ENCODE data around the gene LARP1. TPM values are rescaled to one million over a fixed set of nuclear protein-coding genes. Genes with fewer than 3 reads are reported as not detected.
"Not testable (repeated sequence)": the region's sequence is repeated elsewhere in the genome, so short reads cannot be mapped to it uniquely, and the experiment has no call there.

Gene LARP1
- total and polyA plus RNA-seq, 12 donors, result 26.4 to 197 (median 163) TPM

- Histone ChIP-seq H3K27me3 (no peaks in the 10 kb centered on the region), H3K4me1 (peaks cover 9 to 28% (median 19%) of the 10 kb centered on the region in 9 donors), H3K27ac (no peak overlapping the region), H3K4me3 (no peak overlapping the region), H3K36me3 (peaks cover 0 to 84% (median 27%) of the 10 kb centered on the region in 9 donors), H3K9me3 (no peaks in the 10 kb centered on the region)
- ATAC-seq (no peak), DNase-seq (no peak)
- intact Hi-C loops (cut with DNase I), result no loop called here
- 90 to 94% methylated on average over 7 of the region's 7 CpGs for WGBS, 2 donors
- no peak for TF ChIP-seq CTCF (IDR thresholded peaks at IDR 0.05)
Observed at GRCh38 chr5:154831451-154831850, 76.3 kb downstream of the LARP1 start.

- H3K4me3 ChIP-seq; DNase-seq; H3K9me3 ChIP-seq; H3K27me3 ChIP-seq; intact Hi-C loops (cut with DNase I); ATAC-seq; H3K27ac ChIP-seq: not testable (repeated sequence)
- Histone ChIP-seq H3K36me3 (peaks cover 0 to 87% (median 24%) of the 10 kb centered on the region in 9 donors), H3K4me1 (peaks cover 9 to 28% (median 19%) of the 10 kb centered on the region in 9 donors)
- 98 to 99% methylated on average over 3 of the region's 3 CpGs for WGBS, 2 donors
Observed at GRCh38 chr5:154832804-154833203, 77.6 kb downstream of the LARP1 start.

- TF ChIP-seq CTCF (IDR thresholded peaks at IDR 0.05), result no peak
- WGBS, 2 donors, result 95 to 98% methylated on average over 1 of the region's 1 CpG
- Histone ChIP-seq H3K4me3 (no peak overlapping the region), H3K4me1 (peaks cover 9 to 28% (median 19%) of the 10 kb centered on the region in 9 donors), H3K36me3 (peaks cover 0 to 86% (median 17%) of the 10 kb centered on the region in 9 donors), H3K27ac (peak overlapping the region in 4 of 10 donors; percentile 45 to 73 (median 60)), H3K9me3 (no peaks in the 10 kb centered on the region), H3K27me3 (no peaks in the 10 kb centered on the region)
- DNase-seq (no peak), ATAC-seq (no peak)
- intact Hi-C loops (cut with DNase I), result no loop called here
Observed at GRCh38 chr5:154834053-154834452, 78.9 kb downstream of the LARP1 start.

GRCh38 chr5:154835701-154836052 is 80.5 kb downstream of the LARP1 start:
- DNase-seq; intact Hi-C loops (cut with DNase I); H3K27me3 ChIP-seq; H3K4me3 ChIP-seq; H3K9me3 ChIP-seq: not testable (repeated sequence)
- peak in 3 of 8 donors; percentile 4 to 39 (median 10) for ATAC-seq
- 63 to 73% methylated on average over 7 to 9 of the region's 9 CpGs for WGBS, 2 donors
- peaks cover 0 to 83% (median 9%) of the 10 kb centered on the region in 9 donors for H3K36me3 ChIP-seq
- H3K4me1 ChIP-seq, result peaks cover 9 to 26% (median 18%) of the 10 kb centered on the region in 9 donors
- H3K27ac ChIP-seq, result peak overlapping the region in 9 of 10 donors; percentile 37 to 73 (median 57)

- WGBS, 2 donors, result 83 to 91% methylated on average over 6 of the region's 6 CpGs
- intact Hi-C loops (cut with DNase I), result no loop called here
- DNase-seq (no peak), ATAC-seq (no peak)
- Histone ChIP-seq H3K27ac (peak overlapping the region in 5 of 10 donors; percentile 40 to 73 (median 64)), H3K27me3 (no peaks in the 10 kb centered on the region), H3K4me3 (no peak overlapping the region), H3K36me3 (peaks cover 0 to 83% (median 5%) of the 10 kb centered on the region in 9 donors), H3K9me3 (no peaks in the 10 kb centered on the region), H3K4me1 (peaks cover 9 to 31% (median 18%) of the 10 kb centered on the region in 9 donors)
- no peak for TF ChIP-seq CTCF (IDR thresholded peaks at IDR 0.05)
Observed at GRCh38 chr5:154836225-154836624, 81.0 kb downstream of the LARP1 start.

Data from heart right ventricle (tissue), 16 donors.